HepG2 (cell line): ENCODE measurements around the gene OR4D9. TPM values are rescaled to one million over a fixed set of nuclear protein-coding genes. Genes with fewer than 3 reads are reported as not detected.

Experiments used
- ASH2L ChIP-seq: fragments of 300-600, 200-600 bp; sonication (generic); IDR thresholded peaks from 2 replicates; pipeline ENCODE4 v1.7.0; 2017; ENCODE audit warnings: low read depth, mild to moderate bottlenecking, moderate library complexity, mixed read lengths, low read length; ENCODE audit not compliant: insufficient read length
- FOSL2 ChIP-seq: sonication (generic); formaldehyde crosslinking; IDR thresholded peaks from 2 replicates; pipeline ENCODE4 v1.4.0; 2020; ENCODE audit warnings: missing genetic modification reagents
- HMGXB3 ChIP-seq: sonication (generic); formaldehyde crosslinking; IDR thresholded peaks from 2 replicates; pipeline ENCODE4 v1.4.0; 2020; ENCODE audit warnings: missing genetic modification reagents, borderline replicate concordance
- HNF1A ChIP-seq, 2 experiments: sonication (generic) in 1 of 2; formaldehyde crosslinking in 1 of 2; IDR thresholded peaks; 2 replicates each; pipeline versions ENCODE4 v1.4.0 to v1.6.1; 2016 to 2020; ENCODE audit warnings: borderline replicate concordance in 1 of 2, low read depth in 1 of 2, mild to moderate bottlenecking in 1 of 2, missing genetic modification reagents in 1 of 2
- IRF2 ChIP-seq: IDR thresholded peaks from 2 replicates; pipeline ENCODE4 v1.6.1; 2018; ENCODE audit warnings: missing genetic modification reagents, missing compliant biosample characterization
- JUNB ChIP-seq: sonication (generic); formaldehyde crosslinking; IDR thresholded peaks from 2 replicates; pipeline ENCODE4 v1.8.0; 2022; ENCODE audit warnings: missing genetic modification reagents, mild to moderate bottlenecking, borderline replicate concordance
- NPAS2 ChIP-seq: sonication (generic); formaldehyde crosslinking; IDR thresholded peaks from 2 replicates; pipeline ENCODE4 v1.8.0; 2022; ENCODE audit warnings: mild to moderate bottlenecking, missing genetic modification reagents, borderline replicate concordance
- NR0B2 ChIP-seq: sonication (generic); formaldehyde crosslinking; IDR thresholded peaks from 2 replicates; pipeline ENCODE4 v1.4.0; 2020; ENCODE audit warnings: mild to moderate bottlenecking, missing genetic modification reagents
- NRL ChIP-seq: sonication (generic); formaldehyde crosslinking; IDR thresholded peaks from 2 replicates; pipeline ENCODE4 v1.5.0; 2020; ENCODE audit warnings: missing genetic modification reagents, mild to moderate bottlenecking, moderate library complexity, borderline replicate concordance
- ZNF558 ChIP-seq: sonication (generic); formaldehyde crosslinking; IDR thresholded peaks from 2 replicates; pipeline ENCODE4 v1.9.0; 2022; ENCODE audit warnings: mild to moderate bottlenecking, missing genetic modification reagents, borderline replicate concordance
- ZNF577 ChIP-seq: sonication (generic); formaldehyde crosslinking; IDR thresholded peaks from 2 replicates; pipeline ENCODE4 v1.4.0; 2020; ENCODE audit warnings: mild to moderate bottlenecking, low read depth, missing genetic modification reagents, borderline replicate concordance
- ZNF605 ChIP-seq: sonication (generic); formaldehyde crosslinking; IDR thresholded peaks from 2 replicates; pipeline ENCODE4 v1.8.0; 2022; ENCODE audit warnings: mild to moderate bottlenecking, missing genetic modification reagents
- ZNF737 ChIP-seq: sonication (generic); formaldehyde crosslinking; IDR thresholded peaks from 2 replicates; pipeline ENCODE4 v1.5.0; 2020; ENCODE audit warnings: missing genetic modification reagents, mild to moderate bottlenecking, borderline replicate concordance
- polyA plus RNA-seq, 8 experiments: library from polyadenylated mRNA; depleted of rRNA in 3 of 8; stranded (reverse) in 7 of 8; unstranded in 1 of 8; fragments of >200 nt; fragmentation: Illumina TruSeq in 4 of 8; extraction: Trizol in 4 of 8; gene quantifications; 2 replicates each; pipeline versions ENCODE4 v1.2.1 to v1.2.3, GENCODE V29; 2011 to 2016; ENCODE audit warnings: low read depth in 4 of 8, missing spikeins in 1 of 8, mixed read lengths in 1 of 8; ENCODE audit not compliant: insufficient read depth in 1 of 8
- total RNA-seq, 5 experiments: library from RNA; depleted of rRNA; stranded (reverse); fragments of >200 nt; fragmentation: Illumina TruSeq; extraction: Trizol; gene quantifications; 2 replicates each; pipeline ENCODE4 v1.2.3, GENCODE V29; 2016; ENCODE audit warnings: low read depth in 1 of 5
- TF ChIP-seq, protein P1 (sequence below): fragments of 450-650 bp; IDR thresholded peaks from 2 replicates; pipeline ENCODE4 v1.6.1; 2016
- TF ChIP-seq, protein P2 (sequence below): sonication (generic); formaldehyde crosslinking; IDR thresholded peaks from 2 replicates; pipeline ENCODE4 v1.4.0; 2020; ENCODE audit warnings: missing genetic modification reagents

The OR4D9 gene
- total and polyA plus RNA-seq, 2 of the 13 experiments (the other 11 are each of a cell fraction or from before 2014, with no cell fraction given) = not detected

DNA sequence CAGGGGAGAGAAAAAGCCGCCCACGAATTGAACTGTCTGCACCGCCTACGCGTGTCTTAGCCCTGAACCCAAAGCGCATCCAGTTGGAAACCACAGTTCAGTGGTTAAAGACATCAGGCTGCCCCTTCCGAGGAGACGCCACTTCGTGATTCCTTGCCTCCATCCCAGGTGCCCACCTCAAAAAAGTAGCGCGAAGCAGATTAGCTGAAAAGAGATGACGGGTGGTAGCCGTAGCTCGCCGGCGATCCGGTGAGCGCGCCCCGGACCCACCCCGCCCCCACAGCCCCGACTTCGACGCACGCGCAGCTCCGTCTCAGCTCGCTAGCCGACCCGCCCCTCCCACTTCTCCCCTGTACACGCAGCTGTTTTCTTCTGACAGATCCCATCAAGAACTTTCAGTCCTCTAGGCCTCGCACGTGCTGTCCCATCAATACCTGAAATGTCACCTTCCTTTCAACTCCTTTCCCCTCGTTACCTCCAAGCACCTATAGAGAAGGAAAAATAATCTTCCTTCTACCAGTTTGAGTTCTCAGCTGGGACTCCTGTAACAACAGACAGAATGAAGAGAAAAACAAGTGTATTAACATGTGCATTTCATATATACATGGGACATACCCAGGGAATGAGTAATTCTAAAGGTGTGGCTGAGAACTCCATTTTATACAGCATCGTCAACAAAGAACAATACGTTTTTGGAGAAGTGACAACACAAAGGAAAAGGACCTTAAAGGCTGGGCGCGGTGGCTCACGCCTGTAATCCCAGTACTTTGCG lies 49.5 kb downstream of the OR4D9 start (continued):
- TF ChIP-seq HNF1A (IDR thresholded peaks at IDR 0.05; ENCODE audit: low read depth) = no peak
- TF ChIP-seq HNF1A (CRISPR knock-in tag; IDR thresholded peaks at IDR 0.05; ENCODE audit: borderline replicate concordance) = no peak
- TF ChIP-seq FOSL2 (CRISPR knock-in tag) = peak; percentile 38; the same call in 1 of the 2 replicates
- 0 out of 2 replicates have a peak, but pooled peaks have one; percentile 29 for TF ChIP-seq HMGXB3 (CRISPR knock-in tag)
- no peak for TF ChIP-seq ZNF577
- TF ChIP-seq JUNB (CRISPR knock-in tag) = no peak
- TF ChIP-seq ZNF605 (CRISPR knock-in tag) = 0 out of 2 replicates have a peak, but pooled peaks have one; percentile 12
- TF ChIP-seq NPAS2 (CRISPR knock-in tag) = no peak
- no peak for TF ChIP-seq ZNF558
- peak; percentile 85 for TF ChIP-seq ASH2L
- no peak for TF ChIP-seq NRL
- TF ChIP-seq ZNF737 (CRISPR knock-in tag) = 0 out of 2 replicates have a peak, but pooled peaks have one; percentile 38
- peak; percentile 30; the same call in 1 of the 2 replicates for TF ChIP-seq IRF2
- TF ChIP-seq, protein P1, sequence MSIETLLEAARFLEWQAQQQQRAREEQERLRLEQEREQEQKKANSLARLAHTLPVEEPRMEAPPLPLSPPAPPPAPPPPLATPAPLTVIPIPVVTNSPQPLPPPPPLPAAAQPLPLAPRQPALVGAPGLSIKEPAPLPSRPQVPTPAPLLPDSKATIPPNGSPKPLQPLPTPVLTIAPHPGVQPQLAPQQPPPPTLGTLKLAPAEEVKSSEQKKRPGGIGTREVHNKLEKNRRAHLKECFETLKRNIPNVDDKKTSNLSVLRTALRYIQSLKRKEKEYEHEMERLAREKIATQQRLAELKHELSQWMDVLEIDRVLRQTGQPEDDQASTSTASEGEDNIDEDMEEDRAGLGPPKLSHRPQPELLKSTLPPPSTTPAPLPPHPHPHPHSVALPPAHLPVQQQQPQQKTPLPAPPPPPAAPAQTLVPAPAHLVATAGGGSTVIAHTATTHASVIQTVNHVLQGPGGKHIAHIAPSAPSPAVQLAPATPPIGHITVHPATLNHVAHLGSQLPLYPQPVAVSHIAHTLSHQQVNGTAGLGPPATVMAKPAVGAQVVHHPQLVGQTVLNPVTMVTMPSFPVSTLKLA = peak; percentile 88
- TF ChIP-seq, protein P2, sequence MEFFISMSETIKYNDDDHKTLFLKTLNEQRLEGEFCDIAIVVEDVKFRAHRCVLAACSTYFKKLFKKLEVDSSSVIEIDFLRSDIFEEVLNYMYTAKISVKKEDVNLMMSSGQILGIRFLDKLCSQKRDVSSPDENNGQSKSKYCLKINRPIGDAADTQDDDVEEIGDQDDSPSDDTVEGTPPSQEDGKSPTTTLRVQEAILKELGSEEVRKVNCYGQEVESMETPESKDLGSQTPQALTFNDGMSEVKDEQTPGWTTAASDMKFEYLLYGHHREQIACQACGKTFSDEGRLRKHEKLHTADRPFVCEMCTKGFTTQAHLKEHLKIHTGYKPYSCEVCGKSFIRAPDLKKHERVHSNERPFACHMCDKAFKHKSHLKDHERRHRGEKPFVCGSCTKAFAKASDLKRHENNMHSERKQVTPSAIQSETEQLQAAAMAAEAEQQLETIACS (CRISPR knock-in tag) = peak; percentile 59
- peak; percentile 8; the same call in 1 of the 2 replicates for TF ChIP-seq NR0B2 (CRISPR knock-in tag)
